HCT116 (cell line): Measurements from ENCODE around the gene PARD6G. TPM values are rescaled to one million over a fixed set of nuclear protein-coding genes. Genes with fewer than 3 reads are reported as not detected.

Experiments
- ATAC-seq: fragments of 200-7000 bp; cut with Tn5 transposase; 2 replicates; pipeline ENCODE4 v1.9.1; 2020; ENCODE audit warnings: mild to moderate bottlenecking, moderate library complexity
- BruUV-seq: library from RNA; stranded (reverse); fragments of 400-500 nt; replicated peaks from 2 replicates; lab custom pipeline; 2021; lab: Mats Ljungman, UMichigan
- CTCF ChIA-PET: fragments of 300-600 bp; sonication (Branson Sonifier 250); formaldehyde crosslinking; loops from one replicate; lab custom pipeline; 2021; ENCODE audit warnings: antibody characterized with exemption; lab: Charles Lee
- POLR2A ChIA-PET: fragments of 300-600, 350-600 bp; sonication (Branson Sonifier 250); formaldehyde crosslinking; loops from one replicate; lab custom pipeline; 2021; ENCODE audit warnings: antibody characterized with exemption; lab: Charles Lee
- RAD21 ChIA-PET, 2 experiments: fragments of 300-600 bp; sonication (Branson Sonifier 250); formaldehyde crosslinking; loops; one replicate each; lab custom pipeline; 2023; ENCODE audit warnings: low total read pairs in 2 of 2; ENCODE audit not compliant: uncharacterized antibody in 2 of 2, unreplicated experiment in 2 of 2, low non-redundant PET in 1 of 2; lab: Charles Lee
- DNase-seq: peaks from one replicate; pipeline ENCODE4 v3.0.0-alpha.2; 2010; ENCODE audit warnings: low read depth, low spot score
- H2AFZ ChIP-seq: fragments of 200-600 bp; shearing (Covaris generic), sonication (generic); 2 replicates; pipeline ENCODE4 v1.6.1; 2017; ENCODE audit warnings: low read depth, mixed run types, mixed read lengths, antibody characterized with exemption, low read length; ENCODE audit not compliant: poor library complexity, severe bottlenecking
- H3K27ac ChIP-seq: 2 replicates; pipeline ENCODE4 v1.5.1; 2012; ENCODE audit warnings: low read depth, low read length
- H3K27me3 ChIP-seq: fragments of 200-600 bp; sonication (generic); 2 replicates; pipeline ENCODE4 v1.6.1; 2016; ENCODE audit warnings: mixed run types, low read length, mixed read lengths; ENCODE audit not compliant: insufficient read depth
- H3K36me3 ChIP-seq, 2 experiments: fragments of 200-500 bp in 1 of 2; fragments of 200-600 bp in 1 of 2; sonication (Bioruptor generic) in 1 of 2; sonication (generic) in 1 of 2; 2 replicates each; pipeline versions ENCODE4 v1.5.1 to v1.6.1; 2014 to 2016; ENCODE audit warnings: low read length in 2 of 2, inconsistent platforms in 1 of 2, mixed read lengths in 1 of 2, mixed run types in 1 of 2; ENCODE audit not compliant: insufficient read depth in 2 of 2, control insufficient read depth in 1 of 2
- H3K4me1 ChIP-seq, 2 experiments: fragments of 200-600 bp in 1 of 2; sonication (generic) in 1 of 2; 2 replicates each; pipeline versions ENCODE4 v1.5.1 to v1.6.1; 2012 to 2017; ENCODE audit warnings: low read length in 2 of 2, inconsistent platforms in 1 of 2, mild to moderate bottlenecking in 1 of 2, mixed read lengths in 1 of 2, mixed run types in 1 of 2, moderate library complexity in 1 of 2; ENCODE audit not compliant: insufficient read depth in 2 of 2, control insufficient read depth in 1 of 2
- H3K4me2 ChIP-seq: fragments of 200-600 bp; sonication (generic); 2 replicates; pipeline ENCODE4 v1.6.1; 2017; ENCODE audit warnings: mixed run types, low read length, mixed read lengths
- H3K4me3 ChIP-seq, 2 experiments: fragments of 200-600 bp in 1 of 2; sonication (generic) in 1 of 2; replicated peaks in 1 of 2; 2 replicates each; pipeline ENCODE4 v1.5.1; 2011 to 2016; ENCODE audit warnings: low read length in 2 of 2, control low read depth in 1 of 2, low read depth in 1 of 2, mild to moderate bottlenecking in 1 of 2, mixed read lengths in 1 of 2, mixed run types in 1 of 2
- H3K79me2 ChIP-seq: fragments of 200-600 bp; sonication (generic); 2 replicates; pipeline ENCODE4 v1.6.1; 2017; ENCODE audit warnings: mild to moderate bottlenecking, mixed run types, low read length, moderate library complexity, mixed read lengths; ENCODE audit not compliant: insufficient read depth
- H3K9ac ChIP-seq: fragments of 200-600 bp; sonication (generic); 2 replicates; pipeline ENCODE4 v1.6.1; 2016; ENCODE audit warnings: low read length, mixed read lengths
- H3K9me2 ChIP-seq: fragments of 200-600 bp; sonication (generic), shearing (Covaris generic); 2 replicates; pipeline ENCODE4 v1.6.1; 2017; ENCODE audit warnings: mixed run types, mild to moderate bottlenecking, moderate library complexity; ENCODE audit not compliant: insufficient read depth
- H3K9me3 ChIP-seq, 2 experiments: fragments of 200-500 bp in 1 of 2; fragments of 200-600 bp in 1 of 2; sonication (Bioruptor generic) in 1 of 2; sonication (generic) in 1 of 2; 2 replicates each; pipeline ENCODE4 v1.6.1; 2014 to 2017; ENCODE audit warnings: low read length in 2 of 2, mixed read lengths in 2 of 2, inconsistent platforms in 1 of 2, low read depth in 1 of 2, mild to moderate bottlenecking in 1 of 2, mixed run types in 1 of 2, moderate library complexity in 1 of 2; ENCODE audit not compliant: control insufficient read depth in 1 of 2, insufficient read depth in 1 of 2
- H4K20me1 ChIP-seq: fragments of 200-600 bp; sonication (generic), shearing (Covaris generic); 2 replicates; pipeline ENCODE4 v1.6.1; 2017; ENCODE audit warnings: mixed run types, mild to moderate bottlenecking, moderate library complexity; ENCODE audit not compliant: insufficient read depth
- CBX3 ChIP-seq: IDR thresholded peaks from 2 replicates; pipeline ENCODE4 v1.6.1; 2012; ENCODE audit warnings: low read depth
- EZH2phosphoT487 ChIP-seq: fragments of 200-600 bp; IDR thresholded peaks from 2 replicates; pipeline ENCODE4 v1.6.1; 2018; ENCODE audit warnings: antibody characterized with exemption, borderline replicate concordance
- SP1 ChIP-seq: IDR thresholded peaks from 2 replicates; pipeline ENCODE4 v1.6.1; 2012; ENCODE audit warnings: low read depth
- intact Hi-C: fragments of 100-400 bp; cut with micrococcal nuclease; formaldehyde crosslinking; loops from 2 replicates; pipeline ENCODE4 v1.10.0; 2022
- total RNA-seq: library from RNA; stranded (reverse); gene quantifications from one replicate; pipeline ENCODE4 v1.2.1, GENCODE V29; 2021; ENCODE audit not compliant: unreplicated experiment
- TF ChIP-seq, protein P1 (sequence below): IDR thresholded peaks from 2 replicates; pipeline ENCODE4 v1.6.1; 2012

The PARD6G gene
- total RNA-seq, 1 experiment from 2014 or later, result 12.8 TPM

DNA sequence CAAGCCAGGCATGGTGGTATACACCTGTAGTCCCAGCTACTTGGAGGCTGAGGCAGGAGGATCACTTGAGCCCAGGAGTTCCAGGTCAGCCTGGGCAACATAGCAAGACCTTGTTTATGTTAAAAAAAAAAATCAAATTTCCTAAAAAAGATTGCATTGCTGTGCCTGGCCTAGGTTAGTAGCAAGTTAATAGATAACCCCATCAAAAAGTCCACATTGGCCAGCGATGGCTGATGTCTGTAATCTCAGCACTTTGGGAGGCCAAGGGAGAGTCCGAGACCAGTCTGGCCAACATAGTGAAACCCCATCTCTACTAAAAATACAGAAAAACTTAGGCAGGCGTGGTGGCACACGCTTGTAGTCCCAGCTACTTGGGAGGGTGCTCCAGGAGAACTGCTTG, 38.7 kb downstream of the PARD6G start:
- no peak overlapping the region for H2AFZ ChIP-seq
- no peaks in the 10 kb centered on the region for H3K9me3 ChIP-seq
- no peak overlapping the region for H3K27ac ChIP-seq
- ChIA-PET RAD21 (no interaction called here), CTCF (no interaction called here), POLR2A (no interaction called here)
- no peaks in the 10 kb centered on the region for H3K27me3 ChIP-seq
- ATAC-seq, result no peak
- H3K4me2 ChIP-seq, result no peak overlapping the region
- no peak overlapping the region for H3K4me3 ChIP-seq
- no peak overlapping the region for H3K9ac ChIP-seq
- BruUV-seq, result no TSS peak
- TF ChIP-seq, protein P1, sequence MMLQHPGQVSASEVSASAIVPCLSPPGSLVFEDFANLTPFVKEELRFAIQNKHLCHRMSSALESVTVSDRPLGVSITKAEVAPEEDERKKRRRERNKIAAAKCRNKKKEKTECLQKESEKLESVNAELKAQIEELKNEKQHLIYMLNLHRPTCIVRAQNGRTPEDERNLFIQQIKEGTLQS, result no peak
- TF ChIP-seq SP1, result no peak
- no peak for TF ChIP-seq CBX3
- H4K20me1 ChIP-seq, result peaks cover 2% of the 10 kb centered on the region; the same call in 1 of the 2 replicates
- no peaks in the 10 kb centered on the region for H3K36me3 ChIP-seq
- DNase-seq, result no peak
- 0 out of 2 replicates have a peak, but pooled peaks cover 5% of the 10 kb centered on the region for H3K79me2 ChIP-seq
- H3K4me1 ChIP-seq, result no peaks in the 10 kb centered on the region
- no peaks in the 10 kb centered on the region for H3K9me2 ChIP-seq
- intact Hi-C loops, result no loop called here

DNA sequence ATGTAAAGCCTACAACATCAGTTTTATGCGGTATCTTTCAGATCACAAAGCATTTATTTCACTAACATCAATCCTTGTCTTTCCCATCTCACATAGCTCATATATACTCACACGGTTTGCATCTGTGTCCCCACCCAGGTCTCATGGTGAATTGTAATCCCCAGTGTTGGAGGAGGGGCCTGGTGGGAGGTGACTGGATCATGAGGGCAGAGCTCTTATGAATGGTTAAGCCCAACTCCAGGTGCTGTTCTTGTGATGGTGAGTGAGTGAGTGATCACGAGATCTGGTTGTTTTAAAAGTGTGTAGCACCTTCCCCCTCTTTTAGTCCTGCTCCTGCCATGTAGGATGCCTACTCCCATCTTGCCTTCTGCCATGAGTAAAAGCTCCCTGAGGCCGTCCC, 42.0 kb downstream of the PARD6G start:
- no peak overlapping the region for H3K9ac ChIP-seq
- intact Hi-C loops, result no loop called here
- no peaks in the 10 kb centered on the region for H3K27me3 ChIP-seq
- H3K9me2 ChIP-seq, result no peaks in the 10 kb centered on the region
- TF ChIP-seq EZH2phosphoT487, result no peak
- H3K79me2 ChIP-seq, result no peaks in the 10 kb centered on the region
- ATAC-seq (no peak), DNase-seq (no peak)
- no peak overlapping the region for H3K4me2 ChIP-seq
- ChIA-PET POLR2A (no interaction called here), RAD21 (no interaction called here), CTCF (no interaction called here)
- H3K27ac ChIP-seq, result no peak overlapping the region
- no peaks in the 10 kb centered on the region for H3K4me1 ChIP-seq
- H3K36me3 ChIP-seq, result no peaks in the 10 kb centered on the region
- BruUV-seq, result no TSS peak
- no peak overlapping the region for H2AFZ ChIP-seq
- peaks cover 2% of the 10 kb centered on the region; the same call in 1 of the 2 replicates for H4K20me1 ChIP-seq
- no peaks in the 10 kb centered on the region for H3K9me3 ChIP-seq
- no peak overlapping the region for H3K4me3 ChIP-seq
